K562 (cell line): ENCODE results near the gene ZDHHC14. TPM values are rescaled to one million over a fixed set of nuclear protein-coding genes. Genes with fewer than 3 reads are reported as not detected.

Experiments used
- ARID1B ChIP-seq: fragments of 450-650 bp; IDR thresholded peaks from 2 replicates; pipeline ENCODE4 v1.6.1; 2016; ENCODE audit warnings: antibody characterized with exemption, mild to moderate bottlenecking, inconsistent platforms
- ATF7 ChIP-seq: fragments of 450-650 bp; IDR thresholded peaks from 2 replicates; pipeline ENCODE4 v1.7.1; 2014; ENCODE audit warnings: mild to moderate bottlenecking, moderate library complexity
- CREM ChIP-seq: IDR thresholded peaks from 2 replicates; pipeline ENCODE4 v1.6.1; 2014; ENCODE audit warnings: antibody characterized with exemption, low read depth
- CTBP1 ChIP-seq: fragments of 450-650 bp; IDR thresholded peaks from 2 replicates; pipeline ENCODE4 v1.6.1; 2016; ENCODE audit warnings: borderline replicate concordance
- ELF1 ChIP-seq: fragments of 200-800 bp; sonication (Bioruptor generic); IDR thresholded peaks from 2 replicates; pipeline ENCODE4 v1.6.1; 2016; ENCODE audit warnings: missing genetic modification characterization, missing compliant biosample characterization
- FOXK2 ChIP-seq, 2 experiments: fragments of 450-650 bp; IDR thresholded peaks in 1 of 2; conservative IDR thresholded peaks in 1 of 2; 2 replicates each; pipeline ENCODE4 v1.6.1; 2016; ENCODE audit warnings: low read depth in 2 of 2, mild to moderate bottlenecking in 1 of 2
- HMGXB4 ChIP-seq: sonication (generic); formaldehyde crosslinking; IDR thresholded peaks from 2 replicates; pipeline ENCODE4 v1.8.1; 2023; ENCODE audit warnings: mild to moderate bottlenecking, missing genetic modification reagents
- JUN ChIP-seq, 2 experiments: sonication (generic) in 1 of 2; formaldehyde crosslinking in 1 of 2; IDR thresholded peaks; 2 replicates each; pipeline versions ENCODE4 v1.6.1 to v1.8.0; 2012 to 2022; ENCODE audit warnings: borderline replicate concordance in 2 of 2, mild to moderate bottlenecking in 2 of 2, improper control_type of control experiment in 1 of 2, low read depth in 1 of 2, low read length in 1 of 2, missing genetic modification reagents in 1 of 2
- JUND ChIP-seq, 2 experiments: IDR thresholded peaks; 2 replicates in 1 of 2; 3 replicates in 1 of 2; pipeline ENCODE4 v1.6.1; 2011; ENCODE audit warnings: borderline replicate concordance in 2 of 2, low read depth in 2 of 2, low read length in 2 of 2, improper control_type of control experiment in 1 of 2, missing biosample characterization in 1 of 2, missing genetic modification characterization in 1 of 2, missing genetic modification reagents in 1 of 2
- NEUROD1 ChIP-seq: fragments of 150-350 bp; IDR thresholded peaks from 2 replicates; pipeline ENCODE4 v1.6.1; 2014; ENCODE audit warnings: borderline replicate concordance, low read length, low read depth; ENCODE audit not compliant: partially characterized antibody
- NRF1 ChIP-seq, 2 experiments: fragments of 450-650 bp; IDR thresholded peaks in 1 of 2; conservative IDR thresholded peaks in 1 of 2; 2 replicates each; pipeline ENCODE4 v1.6.1; 2014; ENCODE audit warnings: mild to moderate bottlenecking in 2 of 2
- RFX5 ChIP-seq: IDR thresholded peaks from 2 replicates; pipeline ENCODE4 v1.6.1; 2011; ENCODE audit warnings: low read depth, mild to moderate bottlenecking, improper control_type of control experiment, low read length
- SMARCE1 ChIP-seq: fragments of 450-650 bp; IDR thresholded peaks from 2 replicates; pipeline ENCODE4 v1.7.1; 2016; ENCODE audit warnings: mild to moderate bottlenecking
- ZNF184 ChIP-seq: sonication (generic); formaldehyde crosslinking; IDR thresholded peaks from 2 replicates; pipeline ENCODE4 v1.5.0; 2020; ENCODE audit warnings: missing genetic modification reagents
- ZNF197 ChIP-seq: fragments of 200-800 bp; sonication (Bioruptor generic); IDR thresholded peaks from 2 replicates; pipeline ENCODE4 v1.6.1; 2016; ENCODE audit warnings: low read depth, missing genetic modification characterization, missing compliant biosample characterization
- ZNF57 ChIP-seq: fragments of 450-650 bp; formaldehyde crosslinking; IDR thresholded peaks from 2 replicates; pipeline ENCODE4 v1.4.0; 2020; ENCODE audit warnings: mild to moderate bottlenecking, moderate library complexity
- polyA plus RNA-seq, 8 experiments: library from polyadenylated mRNA; depleted of rRNA in 4 of 8; stranded (reverse) in 5 of 8; unstranded in 3 of 8; fragments of >200 nt; fragmentation: Nextera tagmentation in 2 of 8; fragmentation: Illumina TruSeq in 1 of 8; extraction: Ambion mirVana in 2 of 8; extraction: Trizol in 1 of 8; gene quantifications; 2 replicates each; pipeline versions ENCODE4 v1.2.1 to v1.2.3, GENCODE V29; 2011 to 2014; ENCODE audit warnings: inconsistent platforms in 1 of 8, missing spikeins in 1 of 8
- total RNA-seq, 7 experiments: library from RNA; depleted of rRNA in 6 of 7; stranded (reverse); fragments of >200 nt in 6 of 7; fragmentation: Illumina TruSeq in 2 of 7; extraction: Trizol in 2 of 7; gene quantifications; 2 replicates each; pipeline versions ENCODE4 v1.2.1 to v1.2.3, GENCODE V29; 2011 to 2021; ENCODE audit warnings: low replicate concordance in 1 of 7
- TF ChIP-seq, protein P1 (sequence below): fragments of 200-800 bp; sonication (Bioruptor generic); IDR thresholded peaks from 2 replicates; pipeline ENCODE4 v1.6.1; 2016; ENCODE audit warnings: missing genetic modification characterization, missing compliant biosample characterization
- TF ChIP-seq, protein P2 (sequence below): sonication (generic); formaldehyde crosslinking; IDR thresholded peaks from 2 replicates; pipeline ENCODE4 v1.9.0; 2022; ENCODE audit warnings: mild to moderate bottlenecking, missing genetic modification reagents

ZDHHC14 gene
- total and polyA plus RNA-seq, 9 of the 15 experiments (the other 6 are each of a cell fraction or from before 2014, with no cell fraction given), result 0.92 to 23.1 (median 13.8) TPM

DNA sequence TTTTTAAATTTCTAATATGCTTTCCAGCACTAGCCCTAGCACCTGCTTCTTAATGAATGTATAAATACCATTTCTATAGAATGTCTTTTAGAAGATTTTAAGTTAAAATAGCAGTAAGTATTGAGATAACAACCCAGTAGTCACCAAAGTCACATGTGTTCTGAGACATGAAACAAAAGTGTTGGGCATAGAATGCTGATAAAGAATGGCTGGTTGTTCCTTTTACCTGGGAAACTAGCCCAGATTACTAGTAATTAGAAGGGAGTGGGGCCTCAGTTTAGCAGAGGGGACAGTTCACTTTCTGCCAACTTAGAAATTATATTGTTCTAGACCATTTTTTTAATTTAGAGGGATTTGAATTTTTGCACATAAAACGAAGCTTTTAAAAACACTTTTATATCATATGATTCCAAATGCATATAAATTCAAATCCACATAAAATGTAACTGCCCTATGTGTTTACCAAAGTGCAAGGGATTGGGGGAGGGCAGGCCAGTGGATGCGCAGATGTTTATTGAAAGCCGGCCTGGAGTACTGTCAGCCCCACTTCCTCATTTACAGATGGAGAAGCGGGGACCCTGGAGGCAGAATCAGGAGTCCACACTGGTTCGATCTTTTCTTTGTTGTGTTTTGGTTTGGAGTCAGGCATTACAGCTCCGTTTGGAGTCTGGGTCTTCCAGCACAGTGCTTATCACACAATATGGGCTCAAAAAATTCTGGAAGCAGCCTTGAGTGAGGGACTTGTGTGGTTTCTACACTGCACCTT lies 139.8 kb downstream of the ZDHHC14 start (continued):
- TF ChIP-seq HMGXB4 (CRISPR knock-in tag) (no peak), ZNF57 (no peak), SMARCE1 (peak; percentile 49; the same call in 1 of the 2 replicates), NEUROD1 (peak; percentile 35), JUND (IDR thresholded peaks at IDR 0.05; ENCODE audit: borderline replicate concordance, low read depth, low read length) (no peak), JUND (tag; IDR thresholded peaks at IDR 0.05; ENCODE audit: borderline replicate concordance, low read depth, low read length) (peak; percentile 15; the same call in 1 of the 3 replicates), RFX5 (no peak), ZNF184 (no peak), FOXK2 (conservative IDR thresholded peaks at IDR 0.05 in 1 of 2, IDR thresholded peaks at IDR 0.05 in 1 of 2; ENCODE audit: low read depth in 2 of 2) (peak; percentile 54 to 60; a peak in 2 of 4 replicates), CTBP1 (peak; percentile 68), ZNF197 (CRISPR knock-in tag) (0 out of 2 replicates have a peak, but pooled peaks have one; percentile 59), ELF1 (tag) (peak; percentile 21; the same call in 1 of the 2 replicates), ARID1B (0 out of 2 replicates have a peak, but pooled peaks have one; percentile 30), JUN (IDR thresholded peaks at IDR 0.05; ENCODE audit: borderline replicate concordance, low read depth, low read length) (peak; percentile 35; the same call in 1 of the 2 replicates), JUN (CRISPR knock-in tag; IDR thresholded peaks at IDR 0.05; ENCODE audit: borderline replicate concordance) (no peak), ATF7 (peak; percentile 14; the same call in 1 of the 2 replicates), NRF1 (conservative IDR thresholded peaks at IDR 0.05 in 1 of 2, IDR thresholded peaks at IDR 0.05 in 1 of 2) (peak; percentile 72 to 76), CREM (0 out of 2 replicates have a peak, but pooled peaks have one; percentile 29)
- TF ChIP-seq, protein P1, sequence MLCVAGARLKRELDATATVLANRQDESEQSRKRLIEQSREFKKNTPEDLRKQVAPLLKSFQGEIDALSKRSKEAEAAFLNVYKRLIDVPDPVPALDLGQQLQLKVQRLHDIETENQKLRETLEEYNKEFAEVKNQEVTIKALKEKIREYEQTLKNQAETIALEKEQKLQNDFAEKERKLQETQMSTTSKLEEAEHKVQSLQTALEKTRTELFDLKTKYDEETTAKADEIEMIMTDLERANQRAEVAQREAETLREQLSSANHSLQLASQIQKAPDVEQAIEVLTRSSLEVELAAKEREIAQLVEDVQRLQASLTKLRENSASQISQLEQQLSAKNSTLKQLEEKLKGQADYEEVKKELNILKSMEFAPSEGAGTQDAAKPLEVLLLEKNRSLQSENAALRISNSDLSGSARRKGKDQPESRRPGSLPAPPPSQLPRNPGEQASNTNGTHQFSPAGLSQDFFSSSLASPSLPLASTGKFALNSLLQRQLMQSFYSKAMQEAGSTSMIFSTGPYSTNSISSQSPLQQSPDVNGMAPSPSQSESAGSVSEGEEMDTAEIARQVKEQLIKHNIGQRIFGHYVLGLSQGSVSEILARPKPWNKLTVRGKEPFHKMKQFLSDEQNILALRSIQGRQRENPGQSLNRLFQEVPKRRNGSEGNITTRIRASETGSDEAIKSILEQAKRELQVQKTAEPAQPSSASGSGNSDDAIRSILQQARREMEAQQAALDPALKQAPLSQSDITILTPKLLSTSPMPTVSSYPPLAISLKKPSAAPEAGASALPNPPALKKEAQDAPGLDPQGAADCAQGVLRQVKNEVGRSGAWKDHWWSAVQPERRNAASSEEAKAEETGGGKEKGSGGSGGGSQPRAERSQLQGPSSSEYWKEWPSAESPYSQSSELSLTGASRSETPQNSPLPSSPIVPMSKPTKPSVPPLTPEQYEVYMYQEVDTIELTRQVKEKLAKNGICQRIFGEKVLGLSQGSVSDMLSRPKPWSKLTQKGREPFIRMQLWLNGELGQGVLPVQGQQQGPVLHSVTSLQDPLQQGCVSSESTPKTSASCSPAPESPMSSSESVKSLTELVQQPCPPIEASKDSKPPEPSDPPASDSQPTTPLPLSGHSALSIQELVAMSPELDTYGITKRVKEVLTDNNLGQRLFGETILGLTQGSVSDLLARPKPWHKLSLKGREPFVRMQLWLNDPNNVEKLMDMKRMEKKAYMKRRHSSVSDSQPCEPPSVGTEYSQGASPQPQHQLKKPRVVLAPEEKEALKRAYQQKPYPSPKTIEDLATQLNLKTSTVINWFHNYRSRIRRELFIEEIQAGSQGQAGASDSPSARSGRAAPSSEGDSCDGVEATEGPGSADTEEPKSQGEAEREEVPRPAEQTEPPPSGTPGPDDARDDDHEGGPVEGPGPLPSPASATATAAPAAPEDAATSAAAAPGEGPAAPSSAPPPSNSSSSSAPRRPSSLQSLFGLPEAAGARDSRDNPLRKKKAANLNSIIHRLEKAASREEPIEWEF (CRISPR knock-in tag), result 0 out of 2 replicates have a peak, but pooled peaks have one; percentile 27
- TF ChIP-seq, protein P2, sequence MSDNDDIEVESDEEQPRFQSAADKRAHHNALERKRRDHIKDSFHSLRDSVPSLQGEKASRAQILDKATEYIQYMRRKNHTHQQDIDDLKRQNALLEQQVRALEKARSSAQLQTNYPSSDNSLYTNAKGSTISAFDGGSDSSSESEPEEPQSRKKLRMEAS (CRISPR knock-in tag), result 0 out of 2 replicates have a peak, but pooled peaks have one; percentile 29
